GM18511 (cell line): ENCODE measurements around the gene WWOX.

Experiments
- ATAC-seq: cut with Tn5 transposase; IDR thresholded peaks from one replicate; pipeline ENCODE4 v1.9.1; 2021; ENCODE audit warnings: mild to moderate bottlenecking, moderate library complexity; ENCODE audit not compliant: unreplicated experiment

WWOX gene

GRCh38 chr16:78903237-78903636 is 803.8 kb downstream of the WWOX start:
- ATAC-seq: no peak

- no peak for ATAC-seq
Measured at GRCh38 chr16:78903843-78904242, 804.4 kb downstream of the WWOX start.

- no peak for ATAC-seq
Measured at GRCh38 chr16:78906135-78906534, 806.7 kb downstream of the WWOX start.

- ATAC-seq: no peak
Measured at GRCh38 chr16:78909226-78909625, 809.8 kb downstream of the WWOX start.

- ATAC-seq: no peak
Measured at GRCh38 chr16:78915811-78916345, 816.4 kb downstream of the WWOX start.

- no peak for ATAC-seq
Measured at GRCh38 chr16:78916928-78917545, 817.6 kb downstream of the WWOX start.

- no peak for ATAC-seq
Measured at GRCh38 chr16:78918805-78919305, 819.4 kb downstream of the WWOX start.

- no peak for ATAC-seq
Measured at GRCh38 chr16:78919852-78920251, 820.4 kb downstream of the WWOX start.

- ATAC-seq: no peak
Measured at GRCh38 chr16:78920621-78921020, 821.2 kb downstream of the WWOX start.

- no peak for ATAC-seq
Measured at GRCh38 chr16:78925083-78925767, 825.8 kb downstream of the WWOX start.

- no peak for ATAC-seq
Measured at GRCh38 chr16:78926723-78927210, 827.3 kb downstream of the WWOX start.

- ATAC-seq: no peak
Measured at GRCh38 chr16:78927766-78928165, 828.3 kb downstream of the WWOX start.

- no peak for ATAC-seq
Measured at GRCh38 chr16:78929841-78930240, 830.4 kb downstream of the WWOX start.

GRCh38 chr16:78930561-78930960 is 831.1 kb downstream of the WWOX start:
- no peak for ATAC-seq

GRCh38 chr16:78931267-78931666 is 831.8 kb downstream of the WWOX start:
- ATAC-seq: no peak

- ATAC-seq: no peak
Measured at GRCh38 chr16:78931678-78932077, 832.2 kb downstream of the WWOX start.

GRCh38 chr16:78932355-78932943 is 833.0 kb downstream of the WWOX start:
- ATAC-seq: no peak

- no peak for ATAC-seq
Measured at GRCh38 chr16:78936060-78936459, 836.6 kb downstream of the WWOX start.

GRCh38 chr16:78939597-78939996 is 840.1 kb downstream of the WWOX start:
- ATAC-seq: no peak

- no peak for ATAC-seq
Measured at GRCh38 chr16:78942625-78943245, 843.3 kb downstream of the WWOX start.

GRCh38 chr16:78945336-78945735 is 845.9 kb downstream of the WWOX start:
- ATAC-seq: no peak
